NCI-H2171 treated with DMSO at 0.1 percent for 48 hours (cell line): ENCODE data around the gene PLCB4.

Source experiments
- DNase-seq: peaks from one replicate; lab custom pipeline; 2025; lab: John Stamatoyannopoulos, UW

The PLCB4 gene

GRCh38 chr20:9270831-9271230, 201.9 kb downstream of the PLCB4 start:
- no peak for DNase-seq

- DNase-seq, result no peak
These were observed 208.1 kb downstream of the PLCB4 start for GRCh38 chr20:9276966-9277468.

- DNase-seq, result no peak
These were observed 211.1 kb downstream of the PLCB4 start for GRCh38 chr20:9279918-9280401.

GRCh38 chr20:9280666-9281065, 211.8 kb downstream of the PLCB4 start:
- no peak for DNase-seq

- DNase-seq, result no peak
These were observed 212.9 kb downstream of the PLCB4 start for GRCh38 chr20:9281803-9282202.

GRCh38 chr20:9285617-9286016, 216.7 kb downstream of the PLCB4 start:
- DNase-seq, result no peak

GRCh38 chr20:9286501-9287461, 217.9 kb downstream of the PLCB4 start:
- no peak for DNase-seq

- DNase-seq, result no peak
These were observed 218.9 kb downstream of the PLCB4 start for GRCh38 chr20:9287826-9288225.

- DNase-seq, result no peak
These were observed 221.4 kb downstream of the PLCB4 start for GRCh38 chr20:9290331-9290730.

GRCh38 chr20:9293145-9293544, 224.3 kb downstream of the PLCB4 start:
- DNase-seq, result no peak

- no peak for DNase-seq
These were observed 225.2 kb downstream of the PLCB4 start for GRCh38 chr20:9294041-9294440.

GRCh38 chr20:9298906-9299305, 230.0 kb downstream of the PLCB4 start:
- no peak for DNase-seq

GRCh38 chr20:9300080-9300479, 231.2 kb downstream of the PLCB4 start:
- no peak for DNase-seq

GRCh38 chr20:9300534-9300933, 231.6 kb downstream of the PLCB4 start:
- no peak for DNase-seq

GRCh38 chr20:9301129-9302090, 232.5 kb downstream of the PLCB4 start:
- peak; percentile 52 for DNase-seq

- no peak for DNase-seq
These were observed 233.2 kb downstream of the PLCB4 start for GRCh38 chr20:9302091-9302462.

GRCh38 chr20:9306521-9306920, 237.6 kb downstream of the PLCB4 start:
- no peak for DNase-seq

- no peak for DNase-seq
These were observed 239.2 kb downstream of the PLCB4 start for GRCh38 chr20:9308056-9308455.

- DNase-seq, result no peak
These were observed 242.2 kb downstream of the PLCB4 start for GRCh38 chr20:9311132-9311531.

- DNase-seq, result no peak
These were observed 250.9 kb downstream of the PLCB4 start for GRCh38 chr20:9319687-9320384.

- no peak for DNase-seq
These were observed 252.1 kb downstream of the PLCB4 start for GRCh38 chr20:9321007-9321406.

- DNase-seq, result no peak
These were observed 253.8 kb downstream of the PLCB4 start for GRCh38 chr20:9322661-9323060.
